Suprapubic skin (tissue), 4 donors: ENCODE results near the gene HENMT1.

Experiments
- EP300 ChIP-seq: sonication (generic); formaldehyde crosslinking; IDR thresholded peaks from one replicate; pipeline ENCODE4 v1.6.1; 2017; ENCODE audit warnings: antibody characterized with exemption
- POLR2AphosphoS5 ChIP-seq, 3 donors: sonication (generic); formaldehyde crosslinking; IDR thresholded peaks; one replicate each; pipeline ENCODE4 v1.6.1; 2017; ENCODE audit warnings: antibody characterized with exemption in 3 of 3

DNA sequence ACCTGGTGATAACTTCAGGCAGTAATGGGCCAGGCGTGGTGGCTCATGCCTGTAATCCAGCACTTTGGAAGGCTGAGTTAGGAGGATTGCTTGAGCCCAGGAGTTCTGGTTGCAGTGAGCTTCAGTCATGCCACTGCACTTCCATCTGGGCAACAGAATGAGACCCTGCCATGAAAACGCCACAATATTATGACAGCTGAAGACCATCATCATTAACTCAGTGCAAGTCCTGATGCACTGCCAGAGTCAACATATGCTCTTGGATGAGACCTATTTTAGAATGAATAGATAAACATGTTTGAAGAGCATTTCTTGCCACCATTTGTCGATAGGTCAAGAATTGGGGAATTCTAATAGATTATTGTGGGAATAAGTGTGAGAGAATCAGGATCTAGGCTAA lies 26.4 kb downstream of the HENMT1 start:
- no peak for TF ChIP-seq POLR2AphosphoS5 (IDR thresholded peaks at IDR 0.05)
- no peak for TF ChIP-seq EP300
